Muscle layer of duodenum (tissue), 2 donors: ENCODE measurements around the gene CDC14B.
"Not testable (repeated sequence)": the region's sequence is repeated elsewhere in the genome, so short reads cannot be mapped to it uniquely, and the experiment has no call there.

Source experiments
- H3K27ac ChIP-seq: one replicate; pipeline ENCODE4 v1.7.0; 2013; ENCODE audit warnings: mild to moderate bottlenecking, low read length
- H3K27me3 ChIP-seq: one replicate; pipeline ENCODE4 v1.7.0; 2013; ENCODE audit warnings: low read depth, mild to moderate bottlenecking, control low read depth, low read length
- H3K36me3 ChIP-seq, 2 donors: one replicate each; pipeline ENCODE4 v1.7.0; 2013; ENCODE audit warnings: low read length in 2 of 2, control low read depth in 1 of 2, mild to moderate bottlenecking in 1 of 2; ENCODE audit not compliant: insufficient read depth in 2 of 2, control insufficient read depth in 1 of 2
- H3K4me1 ChIP-seq, 2 donors: one replicate each; pipeline ENCODE4 v1.7.0; 2013; ENCODE audit warnings: low read length in 2 of 2, mild to moderate bottlenecking in 2 of 2, control low read depth in 1 of 2, moderate library complexity in 1 of 2; ENCODE audit not compliant: insufficient read depth in 2 of 2, control insufficient read depth in 1 of 2
- H3K4me3 ChIP-seq, 2 donors: one replicate each; pipeline ENCODE4 v1.7.0; 2013; ENCODE audit warnings: low read length in 2 of 2, low read depth in 1 of 2, mild to moderate bottlenecking in 1 of 2
- H3K9me3 ChIP-seq, 2 donors: one replicate each; pipeline ENCODE4 v1.7.0; 2013; ENCODE audit warnings: low read length in 2 of 2, control low read depth in 1 of 2, mild to moderate bottlenecking in 1 of 2; ENCODE audit not compliant: control insufficient read depth in 1 of 2
- donor health status: healthy.

Gene CDC14B

DNA sequence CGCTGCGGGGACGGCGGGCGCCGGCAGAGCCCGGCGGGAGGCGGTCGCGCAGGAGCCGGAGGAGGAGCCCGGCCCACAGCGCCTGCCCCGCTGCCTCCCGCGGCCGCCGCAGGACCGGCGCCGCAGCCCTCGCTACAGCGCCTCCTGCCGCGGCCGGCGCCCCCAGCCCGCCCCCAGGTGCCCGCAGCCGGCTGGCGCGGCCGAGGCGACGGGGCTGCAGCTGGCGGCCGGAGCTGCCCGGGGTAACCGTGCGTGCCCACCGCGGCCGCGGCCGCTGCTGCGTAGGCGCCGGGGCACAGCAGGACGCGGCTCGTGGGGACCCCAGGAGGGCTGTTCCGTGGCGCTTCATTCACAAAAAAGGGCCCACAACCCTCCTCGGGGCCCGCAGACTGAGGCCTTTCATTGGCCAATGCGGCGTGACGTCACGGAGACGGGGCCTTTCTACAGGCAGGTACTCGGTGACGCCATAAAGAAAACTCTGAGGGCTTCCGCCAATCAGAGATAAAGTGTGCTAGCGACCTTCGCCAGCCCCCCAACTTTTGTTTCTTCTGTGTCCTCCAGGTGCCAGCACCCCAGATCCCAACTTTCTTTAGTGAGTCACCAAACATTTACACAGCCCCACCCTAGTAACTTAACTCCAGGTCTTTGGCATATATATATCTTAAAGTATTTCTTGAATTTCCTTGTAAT is at the start of gene CDC14B:
Gene CDC14B, minus strand, starts transcription at position 353 of the 690 bp plus-strand sequence. CDS start 465 bp downstream, outside the sequence.
- H3K9me3 ChIP-seq: no peaks in the 10 kb centered on the region
- H3K27me3 ChIP-seq: no peaks in the 10 kb centered on the region
- no peaks in the 10 kb centered on the region for H3K36me3 ChIP-seq
- H3K27ac ChIP-seq: peak within 1 kb of the TSS; percentile 52
- peaks cover 3 to 7% of the 10 kb centered on the region in 2 donors for H3K4me1 ChIP-seq
- peak within 1 kb of the TSS; percentile 56 to 75 for H3K4me3 ChIP-seq

DNA sequence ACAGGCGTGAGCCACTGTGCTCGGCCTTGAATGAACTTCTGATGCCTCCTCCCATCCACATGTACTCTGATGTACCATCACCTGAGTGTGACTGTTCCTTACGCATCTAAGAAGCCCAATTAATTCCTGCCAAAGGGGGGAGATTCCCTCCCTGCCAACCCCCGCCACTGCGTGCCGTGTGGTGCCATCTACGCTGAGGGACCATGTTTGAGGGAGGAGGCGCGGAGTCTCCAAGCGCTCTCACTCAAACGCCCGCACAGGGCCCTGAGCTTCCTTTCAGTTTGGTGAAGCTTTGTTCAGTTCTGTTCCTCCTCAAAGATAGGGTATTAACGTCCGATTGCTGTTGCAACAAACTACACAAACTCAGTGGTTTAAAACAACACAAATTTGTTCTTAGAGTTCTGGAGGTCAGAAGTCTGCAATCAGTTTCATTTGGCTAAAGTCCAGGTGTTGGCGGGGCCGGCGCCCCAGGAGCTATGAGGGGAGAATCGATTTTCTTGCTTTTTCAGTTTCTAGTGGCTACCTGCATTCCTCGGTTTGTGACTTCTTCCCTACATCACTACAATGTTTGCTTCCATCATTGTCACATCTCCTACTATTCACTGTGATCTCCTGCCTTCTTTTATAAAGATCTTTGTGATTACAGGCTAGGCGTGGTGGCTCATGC is 49.4 kb upstream of the CDC14B start:
- Histone ChIP-seq H3K9me3 (no peaks in the 10 kb centered on the region), H3K4me3 (no peak overlapping the region), H3K27ac (no peak overlapping the region), H3K36me3 (no peaks in the 10 kb centered on the region), H3K27me3 (no peaks in the 10 kb centered on the region), H3K4me1 (no peaks in the 10 kb centered on the region)

DNA sequence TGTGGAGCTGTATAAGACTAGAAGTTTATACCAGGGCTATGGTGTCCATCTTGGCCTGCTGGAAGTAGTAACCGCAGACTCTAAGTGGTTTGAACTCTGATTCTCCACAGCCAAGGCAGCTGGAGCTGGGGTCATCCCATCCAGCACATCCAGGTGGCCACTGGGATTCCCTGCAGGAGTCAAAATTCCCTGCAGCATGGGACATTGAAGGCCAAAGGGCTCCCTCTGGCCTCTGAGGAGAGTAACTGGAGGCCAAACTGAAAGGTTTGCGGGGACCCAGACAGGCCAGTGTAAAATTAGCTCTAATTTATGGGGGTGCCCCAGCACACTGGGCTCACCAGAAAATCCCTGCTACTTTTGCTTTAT is 47.7 kb upstream of the CDC14B start:
- H3K4me1 ChIP-seq: no peaks in the 10 kb centered on the region
- no peaks in the 10 kb centered on the region for H3K36me3 ChIP-seq
- H3K9me3 ChIP-seq: no peaks in the 10 kb centered on the region
- H3K27me3 ChIP-seq: no peaks in the 10 kb centered on the region
- H3K4me3 ChIP-seq: no peak overlapping the region
- no peak overlapping the region for H3K27ac ChIP-seq

DNA sequence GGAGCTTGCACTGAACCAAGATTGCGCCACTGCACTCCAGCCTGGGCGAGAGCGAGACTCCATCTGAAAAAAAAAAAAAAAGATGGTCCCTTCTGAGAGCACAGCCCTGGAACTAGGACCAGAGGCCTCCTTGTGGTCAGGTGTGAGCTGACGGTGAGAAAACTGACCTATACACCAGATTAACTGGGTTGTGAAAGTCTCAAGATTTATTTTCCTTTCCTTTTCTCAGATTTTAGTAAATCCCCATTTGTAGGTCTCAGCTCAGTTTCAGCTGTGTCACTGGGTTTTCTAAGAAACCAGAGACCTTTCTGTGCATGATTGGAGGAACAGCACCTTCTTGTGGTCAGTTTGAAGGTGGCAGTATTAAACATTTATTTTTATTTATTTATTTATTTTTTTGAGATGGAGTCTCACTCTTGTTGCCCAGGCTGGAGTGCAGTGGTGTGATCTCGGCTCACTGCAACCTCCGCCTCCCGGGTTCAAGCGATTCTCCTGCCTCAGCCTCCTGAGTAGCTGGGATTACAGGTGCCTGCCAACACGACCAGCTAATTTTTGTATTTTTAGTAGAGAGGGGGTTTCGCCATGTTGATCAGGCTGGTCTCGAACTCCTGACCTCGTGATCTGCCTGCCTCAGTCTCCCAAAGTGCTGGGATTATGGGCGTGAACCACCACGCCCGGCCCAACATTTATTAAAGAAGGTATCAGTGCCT is 47.2 kb upstream of the CDC14B start:
- not testable (repeated sequence) for H3K36me3 ChIP-seq, H3K9me3 ChIP-seq, H3K4me3 ChIP-seq, H3K4me1 ChIP-seq, H3K27me3 ChIP-seq, H3K27ac ChIP-seq

DNA sequence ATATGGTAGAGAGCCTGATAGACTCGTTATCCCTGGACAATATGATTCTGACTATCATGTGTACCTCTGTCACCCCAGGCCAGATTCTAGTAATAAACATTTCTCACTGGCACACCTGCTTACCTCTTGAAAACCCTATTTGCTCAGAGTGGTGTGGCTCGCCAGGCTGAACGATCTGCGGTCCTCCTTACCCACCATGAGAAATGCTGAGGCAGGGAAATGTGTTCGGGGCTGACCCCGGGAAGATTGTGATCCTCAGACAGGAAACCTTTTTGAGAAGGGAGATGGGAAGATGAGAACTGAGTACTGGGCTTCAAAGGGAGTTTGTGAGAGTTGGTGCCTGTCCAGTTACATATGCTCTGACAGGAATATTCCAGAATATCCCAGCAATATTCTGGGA is 46.1 kb upstream of the CDC14B start:
- H3K27ac ChIP-seq: no peak overlapping the region
- H3K4me3 ChIP-seq: no peak overlapping the region
- no peaks in the 10 kb centered on the region for H3K4me1 ChIP-seq
- no peaks in the 10 kb centered on the region for H3K36me3 ChIP-seq
- no peaks in the 10 kb centered on the region for H3K9me3 ChIP-seq
- no peaks in the 10 kb centered on the region for H3K27me3 ChIP-seq

DNA sequence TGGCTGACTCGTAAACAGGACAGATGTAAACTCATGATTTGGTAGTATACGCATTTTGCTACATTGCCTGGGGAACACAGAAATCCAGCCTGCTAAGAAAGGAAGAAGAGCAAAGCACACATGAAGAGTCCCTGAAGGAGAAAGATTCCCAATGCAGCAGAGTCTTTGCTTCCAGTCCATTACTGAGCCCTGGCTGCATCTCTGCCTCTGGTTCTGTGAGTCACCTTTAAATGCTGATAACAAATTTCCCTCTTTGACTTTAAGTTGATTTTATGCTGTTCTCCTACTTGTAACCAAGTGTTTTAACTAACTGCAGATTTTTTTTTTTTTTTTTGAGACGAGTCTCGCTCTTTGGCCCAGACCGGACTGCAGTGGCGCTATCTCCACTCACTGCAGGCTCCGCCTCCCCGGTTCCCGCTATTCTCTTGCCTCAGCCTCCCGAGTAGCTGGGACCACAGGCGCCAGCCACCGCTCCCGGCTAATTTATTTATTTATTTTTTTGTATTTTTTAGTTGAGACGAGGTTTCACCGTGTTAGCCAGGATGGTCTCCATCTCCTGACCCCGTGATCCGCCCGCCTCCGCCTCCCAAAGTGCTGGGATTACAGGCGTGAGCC is 44.0 kb upstream of the CDC14B start:
- Histone ChIP-seq H3K9me3 (no peaks in the 10 kb centered on the region), H3K27ac (no peak overlapping the region), H3K4me3 (no peak overlapping the region), H3K4me1 (no peaks in the 10 kb centered on the region), H3K27me3 (no peaks in the 10 kb centered on the region), H3K36me3 (no peaks in the 10 kb centered on the region)

DNA sequence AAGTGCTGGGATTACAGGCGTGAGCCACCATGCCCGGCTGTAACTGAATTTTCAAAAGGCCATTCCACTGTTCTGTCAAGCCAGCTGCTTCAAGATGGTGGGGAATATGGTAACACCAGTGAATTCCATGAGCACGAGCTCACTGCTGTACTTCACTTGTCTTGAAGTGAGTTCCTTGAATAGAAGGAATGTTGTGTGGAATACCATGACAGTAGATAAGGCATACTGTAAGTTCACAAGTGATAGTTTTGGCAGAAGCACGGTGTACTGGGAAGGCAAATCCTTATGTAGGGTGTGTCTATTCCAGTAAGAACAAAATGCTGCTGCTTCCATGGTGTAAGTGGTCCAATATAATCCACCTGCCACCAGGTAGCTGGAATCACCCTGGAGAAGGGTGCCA is 42.1 kb upstream of the CDC14B start:
- Histone ChIP-seq H3K27me3 (no peaks in the 10 kb centered on the region), H3K27ac (no peak overlapping the region), H3K36me3 (no peaks in the 10 kb centered on the region), H3K4me3 (no peak overlapping the region), H3K9me3 (no peaks in the 10 kb centered on the region), H3K4me1 (no peaks in the 10 kb centered on the region)

DNA sequence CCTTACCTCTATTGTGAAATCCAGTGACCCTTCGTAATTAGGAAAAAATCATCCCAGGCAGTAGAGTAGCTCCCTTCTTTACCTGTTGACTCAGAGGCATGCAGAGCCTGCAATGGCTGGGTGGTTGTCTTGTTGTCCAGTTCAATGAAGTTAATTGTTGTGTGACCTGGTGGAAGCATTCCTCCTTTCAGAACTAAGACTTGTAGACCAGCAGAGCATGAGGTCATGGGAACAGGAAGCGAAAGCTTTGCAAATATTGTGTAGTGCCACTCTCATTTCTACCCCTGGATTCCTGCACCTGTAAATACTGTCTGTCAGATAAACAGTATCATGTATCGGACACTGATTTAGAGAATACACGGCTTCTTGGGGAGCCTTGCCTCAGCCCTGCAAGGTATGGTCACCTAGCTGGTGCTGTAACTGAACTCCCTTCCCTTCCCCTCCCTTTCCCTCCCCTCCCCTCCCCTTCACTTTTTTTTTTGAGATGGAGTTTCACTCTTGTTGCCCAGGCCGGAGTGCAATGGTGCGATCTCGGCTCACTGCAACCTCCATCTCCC is 41.1 kb upstream of the CDC14B start:
- H3K4me1 ChIP-seq: peaks cover 0 to 5% of the 10 kb centered on the region in 2 donors
- H3K9me3 ChIP-seq: no peaks in the 10 kb centered on the region
- no peaks in the 10 kb centered on the region for H3K36me3 ChIP-seq
- H3K27ac ChIP-seq: no peak overlapping the region
- H3K27me3 ChIP-seq: no peaks in the 10 kb centered on the region
- H3K4me3 ChIP-seq: no peak overlapping the region

DNA sequence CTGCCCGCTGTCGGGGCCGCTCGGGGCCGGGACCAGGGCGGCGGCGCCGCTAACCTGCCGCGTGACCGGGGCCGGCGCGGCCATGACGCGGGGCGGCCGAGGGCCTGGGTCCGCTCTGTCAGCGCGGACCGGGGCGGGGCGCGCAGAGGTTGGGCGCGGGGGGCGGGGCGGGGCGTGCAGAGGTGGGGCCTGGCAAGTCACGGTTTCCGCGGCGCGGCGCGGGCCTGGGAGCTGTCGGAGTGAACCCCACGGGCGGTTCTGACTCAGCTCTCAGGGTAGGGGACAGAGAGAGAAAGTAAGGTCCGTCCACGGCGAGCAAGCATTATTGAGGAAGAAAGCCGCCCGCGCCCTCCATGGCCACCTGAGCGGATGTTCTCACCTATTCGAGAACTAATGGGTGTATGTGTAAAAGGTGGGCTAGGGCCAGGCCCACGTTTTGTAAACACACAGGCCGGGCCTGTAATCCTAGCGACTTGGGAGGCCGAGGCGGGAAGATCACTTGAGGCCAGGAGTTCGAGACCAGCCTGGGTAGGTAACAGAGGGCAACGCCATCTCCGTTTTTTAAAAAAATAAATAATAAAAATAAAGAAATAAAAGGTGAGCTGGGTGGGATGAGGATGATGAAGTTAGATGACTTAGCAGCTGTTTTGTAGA is 35.7 kb upstream of the CDC14B start, which contains the start of gene PRXL2C:
Gene PRXL2C, minus strand, starts transcription at position 120 of the 654 bp plus-strand sequence. Its CDS starts 36 bp downstream, at position 84.
- peaks cover 0 to 10% of the 10 kb centered on the region in 2 donors for H3K4me1 ChIP-seq
- no peaks in the 10 kb centered on the region for H3K27me3 ChIP-seq
- no peaks in the 10 kb centered on the region for H3K9me3 ChIP-seq
- peak within 1 kb of the TSS; percentile 61 to 66 for H3K4me3 ChIP-seq
- H3K36me3 ChIP-seq: peaks cover 10 to 14% of the 10 kb centered on the region in 2 donors
- H3K27ac ChIP-seq: peak within 1 kb of the TSS; percentile 75

DNA sequence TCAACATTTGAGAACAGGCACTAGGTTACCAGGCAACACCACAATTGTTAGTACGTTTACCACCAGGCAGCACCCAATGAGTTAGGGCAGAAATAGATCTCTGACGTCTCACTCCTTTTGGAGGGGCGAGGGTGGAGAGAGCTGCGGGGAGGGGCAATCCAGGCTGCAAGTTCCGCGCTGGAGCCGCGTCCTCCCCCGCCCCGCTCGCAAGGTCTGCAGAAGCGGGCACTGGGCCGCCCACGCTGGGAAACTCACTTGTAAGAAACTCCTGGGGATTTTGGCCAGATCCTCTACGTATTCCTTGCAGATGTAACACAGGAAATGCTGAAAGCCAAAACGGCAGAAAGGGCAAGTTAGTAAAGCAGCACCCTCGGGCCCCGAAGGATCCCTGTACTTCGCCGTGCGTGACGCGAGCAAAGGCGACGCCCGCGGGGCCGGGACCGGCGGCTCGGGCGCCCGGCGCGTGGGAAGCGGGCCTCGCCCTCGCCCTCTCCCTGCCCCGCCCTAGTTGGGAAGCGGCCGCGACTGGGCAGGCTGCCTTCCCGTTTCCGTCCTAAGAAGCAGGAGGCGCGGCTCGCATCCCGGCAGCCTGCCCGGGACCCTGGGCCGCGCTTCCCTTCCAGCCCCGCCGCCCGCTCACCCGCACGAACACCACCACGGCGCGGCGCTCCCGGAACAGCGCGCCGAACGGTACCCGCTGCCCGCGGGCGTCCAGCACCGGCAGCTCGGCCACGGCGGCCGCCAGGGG is 35.0 kb upstream of the CDC14B start:
- Histone ChIP-seq H3K4me3 (peak overlapping the region; percentile 61 to 66), H3K4me1 (peaks cover 0 to 10% of the 10 kb centered on the region in 2 donors), H3K27ac (peak overlapping the region; percentile 61), H3K27me3 (no peaks in the 10 kb centered on the region), H3K36me3 (peaks cover 16 to 17% of the 10 kb centered on the region in 2 donors), H3K9me3 (no peaks in the 10 kb centered on the region)
